SJSA1 (cell line): Measurements from ENCODE around the gene SRSF7. TPM values are rescaled to one million over a fixed set of nuclear protein-coding genes. Genes with fewer than 3 reads are reported as not detected.
"Not testable (repeated sequence)": the region's sequence is repeated elsewhere in the genome, so short reads cannot be mapped to it uniquely, and the experiment has no call there.

ENCODE experiments used
- DNase-seq, 2 experiments: peaks; one replicate each; pipeline ENCODE4 v3.0.0-alpha.2; 2015 to 2020; ENCODE audit warnings: low spot score in 2 of 2, low read depth in 1 of 2
- H3K27ac ChIP-seq: fragments of 250-450 bp; sonication (Bioruptor Pico); 2 replicates; pipeline ENCODE4 v1.5.1; 2020; ENCODE audit warnings: mild to moderate bottlenecking, moderate library complexity
- H3K27me3 ChIP-seq: fragments of 250-450 bp; sonication (Bioruptor Pico); replicated peaks from 2 replicates; pipeline ENCODE4 v1.5.1; 2020; ENCODE audit warnings: mild to moderate bottlenecking, moderate library complexity
- H3K36me3 ChIP-seq: fragments of 250-450 bp; sonication (Bioruptor Pico); 2 replicates; pipeline ENCODE4 v1.5.1; 2020; ENCODE audit warnings: mild to moderate bottlenecking
- H3K4me1 ChIP-seq: fragments of 250-450 bp; sonication (Bioruptor Pico); replicated peaks from 2 replicates; pipeline ENCODE4 v1.6.1; 2021; ENCODE audit warnings: mild to moderate bottlenecking
- H3K4me3 ChIP-seq: fragments of 250-450 bp; sonication (Bioruptor Pico); 2 replicates; pipeline ENCODE4 v1.5.1; 2020; ENCODE audit warnings: mild to moderate bottlenecking
- H3K9me3 ChIP-seq: fragments of 250-450 bp; sonication (Bioruptor Pico); replicated peaks from 2 replicates; pipeline ENCODE4 v1.5.1; 2020; ENCODE audit warnings: mild to moderate bottlenecking
- total RNA-seq: library from RNA; depleted of rRNA; stranded (reverse); fragments of >200 nt; shearing (Covaris generic); gene quantifications from 2 replicates; pipeline ENCODE4 v1.2.3, GENCODE V29; 2014

SRSF7 gene
- total RNA-seq, 1 experiment from 2014 or later, result 275 TPM

DNA sequence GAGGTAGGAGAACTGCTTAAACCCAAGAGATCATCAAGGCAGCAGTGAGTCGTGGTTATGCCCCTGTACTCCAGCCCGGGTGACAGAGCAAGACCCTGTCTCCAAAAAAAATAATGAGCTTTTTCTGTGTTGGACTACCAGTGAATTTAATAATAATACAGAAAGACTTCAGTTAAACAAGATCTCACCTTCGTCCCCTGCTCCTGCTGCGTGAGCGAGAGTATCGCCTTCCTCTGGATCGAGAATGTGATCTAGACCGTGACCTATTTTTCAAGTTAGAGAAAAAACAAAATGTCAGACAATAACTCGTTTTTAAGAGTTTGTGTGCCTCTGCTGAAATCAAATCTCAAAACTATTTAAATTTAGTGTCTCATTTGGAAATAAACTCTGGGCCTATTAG, 2.8 kb downstream of the SRSF7 start:
- H3K36me3 ChIP-seq, result peaks cover 76% of the 10 kb centered on the region
- no peak overlapping the region for H3K4me3 ChIP-seq
- H3K9me3 ChIP-seq, result no peaks in the 10 kb centered on the region
- H3K27ac ChIP-seq, result no peak overlapping the region
- H3K27me3 ChIP-seq, result no peaks in the 10 kb centered on the region
- peaks cover 5% of the 10 kb centered on the region for H3K4me1 ChIP-seq
- DNase-seq, result no peak

- no peak overlapping the region for H3K4me3 ChIP-seq
- H3K4me1 ChIP-seq, result peaks cover 5% of the 10 kb centered on the region
- H3K27ac ChIP-seq, result no peak overlapping the region
- H3K27me3 ChIP-seq, result no peaks in the 10 kb centered on the region
- DNase-seq, result no peak
- H3K36me3 ChIP-seq, result peaks cover 82% of the 10 kb centered on the region
- no peaks in the 10 kb centered on the region for H3K9me3 ChIP-seq
These were observed 3.3 kb downstream of the SRSF7 start for GRCh38 chr2:38747819-38748218.

DNA sequence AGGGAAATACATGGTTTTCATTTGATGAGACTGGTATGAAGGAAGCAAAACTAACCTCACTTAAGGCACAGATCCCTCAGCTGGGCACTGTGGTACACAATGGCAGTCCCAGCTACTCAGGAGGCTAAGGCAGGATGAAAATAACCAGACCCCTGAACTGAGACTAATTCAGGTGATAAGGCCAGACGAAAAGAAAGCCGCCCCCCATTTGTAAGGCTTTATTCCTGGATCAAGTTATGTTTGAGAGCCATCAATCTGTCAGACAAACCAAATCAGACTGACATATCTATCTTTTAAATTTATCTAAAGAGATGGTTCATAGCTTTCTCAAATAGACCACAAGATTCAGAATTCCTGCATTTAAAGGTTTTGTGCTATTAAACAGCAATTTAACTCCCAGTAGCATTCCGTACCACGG, 4.1 kb downstream of the SRSF7 start:
- H3K27ac ChIP-seq, result no peak overlapping the region
- H3K27me3 ChIP-seq, result no peaks in the 10 kb centered on the region
- H3K36me3 ChIP-seq, result peaks cover 90% of the 10 kb centered on the region
- H3K4me3 ChIP-seq, result no peak overlapping the region
- no peaks in the 10 kb centered on the region for H3K9me3 ChIP-seq
- peaks cover 5% of the 10 kb centered on the region for H3K4me1 ChIP-seq
- DNase-seq, result no peak

DNA sequence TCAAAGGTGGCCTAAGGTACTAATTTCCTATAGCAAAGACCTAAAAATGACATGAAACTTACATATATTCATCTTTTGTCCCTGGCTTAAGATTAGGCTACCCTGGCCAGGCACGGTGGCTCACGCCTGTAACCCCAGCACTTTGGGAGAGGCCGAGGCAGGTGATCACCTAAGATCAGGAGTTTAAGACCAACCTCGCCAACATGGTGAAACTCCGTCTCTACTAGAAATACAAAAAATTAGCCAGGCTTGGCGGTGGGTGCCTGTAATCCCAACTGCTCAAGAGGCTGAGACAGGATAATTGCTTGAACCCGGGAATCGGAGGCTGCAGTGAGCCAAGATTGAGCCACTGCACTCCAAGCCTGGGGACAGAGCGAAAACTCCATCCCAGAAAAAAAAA, 5.9 kb downstream of the SRSF7 start:
- Histone ChIP-seq H3K27me3 (no peaks in the 10 kb centered on the region), H3K27ac (no peak overlapping the region), H3K9me3 (no peaks in the 10 kb centered on the region), H3K4me1 (no peaks in the 10 kb centered on the region; the same call in 1 of the 2 replicates), H3K4me3 (no peak overlapping the region), H3K36me3 (peaks cover 99% of the 10 kb centered on the region)
- no peak for DNase-seq

GRCh38 chr2:38744399-38744780, 6.8 kb downstream of the SRSF7 start:
- no peaks in the 10 kb centered on the region; the same call in 1 of the 2 replicates for H3K4me1 ChIP-seq
- DNase-seq, result no peak
- H3K4me3 ChIP-seq, result no peak overlapping the region
- no peaks in the 10 kb centered on the region; the same call in 1 of the 2 replicates for H3K9me3 ChIP-seq
- H3K27me3 ChIP-seq, result no peaks in the 10 kb centered on the region
- no peak overlapping the region for H3K27ac ChIP-seq
- peaks cover 97% of the 10 kb centered on the region for H3K36me3 ChIP-seq

DNA sequence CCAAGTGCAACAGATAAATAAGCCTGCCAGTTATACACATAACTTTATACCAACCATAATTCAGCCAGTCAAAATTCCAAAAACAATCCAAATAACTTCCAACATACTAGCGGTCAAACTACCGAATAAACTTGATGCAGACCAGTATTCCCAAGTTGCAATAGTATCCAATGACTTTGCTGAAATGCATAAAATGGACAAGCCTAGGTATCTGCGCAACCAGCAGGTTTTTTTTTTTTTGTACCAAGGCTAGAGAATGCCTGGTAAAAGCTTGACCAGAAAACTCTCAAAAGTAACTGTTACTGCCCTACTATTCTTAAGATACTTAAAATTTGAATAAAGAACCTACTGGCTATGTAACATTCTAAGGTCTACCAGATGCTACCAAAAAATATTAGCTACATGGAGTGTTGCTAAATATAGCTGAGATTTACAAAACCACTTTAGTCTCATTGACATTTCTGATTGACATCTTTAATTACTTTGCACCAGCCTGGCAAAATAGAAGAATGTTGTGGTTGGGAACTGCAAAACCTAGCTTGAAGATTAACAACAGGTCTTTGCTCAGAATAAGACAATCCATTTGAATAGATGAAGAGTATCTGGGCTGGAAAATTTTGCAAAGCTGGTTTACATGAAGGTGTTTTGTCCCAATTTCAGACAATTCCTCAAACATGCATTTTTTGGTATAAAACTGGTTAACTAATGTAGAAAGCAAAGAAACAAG, 7.3 kb downstream of the SRSF7 start:
- H3K27ac ChIP-seq, result no peak overlapping the region
- H3K4me3 ChIP-seq, result no peak overlapping the region
- H3K27me3 ChIP-seq, result no peaks in the 10 kb centered on the region
- no peak for DNase-seq
- H3K9me3 ChIP-seq, result no peaks in the 10 kb centered on the region; the same call in 1 of the 2 replicates
- H3K36me3 ChIP-seq, result peaks cover 96% of the 10 kb centered on the region
- no peaks in the 10 kb centered on the region; the same call in 1 of the 2 replicates for H3K4me1 ChIP-seq

DNA sequence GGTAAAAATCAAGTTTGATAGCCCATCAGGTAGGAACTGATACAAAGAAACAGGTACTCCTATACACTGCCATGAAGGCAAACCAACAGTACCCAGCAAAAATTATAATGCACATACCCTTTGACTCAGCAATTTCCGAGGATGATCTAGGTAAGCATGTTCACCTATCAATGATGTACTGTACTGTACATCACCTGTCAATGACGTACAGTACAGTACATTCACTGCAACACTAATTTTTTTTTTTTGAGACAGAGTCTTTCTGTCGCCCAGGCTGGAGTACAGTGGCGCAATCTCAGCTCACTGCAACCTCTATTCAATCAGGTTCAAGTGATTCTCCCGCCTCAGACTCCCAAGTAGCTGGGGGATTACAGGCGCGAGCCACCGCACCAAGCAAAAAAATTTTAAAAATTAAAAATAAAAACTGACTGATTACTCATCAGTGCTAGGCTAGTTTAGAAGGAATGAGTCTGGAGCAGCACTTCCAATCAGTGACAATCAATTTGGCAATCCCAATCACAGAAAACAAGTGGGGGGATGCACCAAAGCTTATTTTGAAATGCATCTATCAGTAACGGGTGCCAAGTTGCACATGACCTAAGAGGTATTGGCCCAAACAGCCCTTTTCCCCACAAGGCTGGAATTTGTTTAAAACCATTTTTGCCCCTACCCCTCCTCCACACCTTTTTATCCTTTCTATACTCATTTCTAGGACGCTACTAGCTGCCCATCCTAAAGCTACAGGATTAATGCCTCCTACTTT, 8.2 kb downstream of the SRSF7 start:
- no peak for DNase-seq
- H3K4me1 ChIP-seq, result no peaks in the 10 kb centered on the region
- peaks cover 95% of the 10 kb centered on the region for H3K36me3 ChIP-seq
- no peak overlapping the region for H3K27ac ChIP-seq
- H3K27me3 ChIP-seq, result no peaks in the 10 kb centered on the region
- H3K9me3 ChIP-seq, result no peaks in the 10 kb centered on the region; the same call in 1 of the 2 replicates
- no peak overlapping the region for H3K4me3 ChIP-seq

GRCh38 chr2:38740851-38741731, 10.1 kb downstream of the SRSF7 start:
- Histone ChIP-seq H3K9me3 (no peaks in the 10 kb centered on the region; the same call in 1 of the 2 replicates), H3K4me3 (no peak overlapping the region), H3K4me1 (no peaks in the 10 kb centered on the region), H3K27me3 (no peaks in the 10 kb centered on the region), H3K27ac (no peak overlapping the region), H3K36me3 (peaks cover 88% of the 10 kb centered on the region)
- peak in 1 of 2 experiments; percentile 50 for DNase-seq

DNA sequence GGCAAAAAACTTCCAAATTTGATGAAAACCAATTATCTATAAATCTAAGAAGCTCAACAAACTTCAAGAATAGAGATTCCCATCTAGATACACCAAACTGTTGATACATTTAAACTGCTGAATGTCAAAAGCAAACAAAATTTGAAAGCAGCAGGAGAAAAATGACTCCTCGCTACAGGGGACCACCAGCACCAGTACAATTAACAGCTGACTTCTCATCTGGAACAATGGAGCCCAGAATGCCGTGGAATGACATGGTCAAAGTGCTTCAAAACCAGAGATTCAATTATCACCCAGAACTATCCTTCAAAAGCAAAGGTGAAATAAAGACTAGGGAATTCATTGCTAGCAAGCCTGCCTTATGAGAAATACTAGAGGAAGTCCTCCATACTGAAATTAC, 11.6 kb downstream of the SRSF7 start:
- no peaks in the 10 kb centered on the region; the same call in 1 of the 2 replicates for H3K9me3 ChIP-seq
- no peaks in the 10 kb centered on the region for H3K4me1 ChIP-seq
- no peak for DNase-seq
- no peak overlapping the region for H3K27ac ChIP-seq
- peaks cover 73% of the 10 kb centered on the region for H3K36me3 ChIP-seq
- no peak overlapping the region for H3K4me3 ChIP-seq
- no peaks in the 10 kb centered on the region for H3K27me3 ChIP-seq

- no peak for DNase-seq
- no peak overlapping the region for H3K27ac ChIP-seq
- no peaks in the 10 kb centered on the region for H3K27me3 ChIP-seq
- no peaks in the 10 kb centered on the region; the same call in 1 of the 2 replicates for H3K9me3 ChIP-seq
- no peak overlapping the region for H3K4me3 ChIP-seq
- peaks cover 57% of the 10 kb centered on the region for H3K36me3 ChIP-seq
- H3K4me1 ChIP-seq, result no peaks in the 10 kb centered on the region
These were observed 13.2 kb downstream of the SRSF7 start for GRCh38 chr2:38737925-38738324.

DNA sequence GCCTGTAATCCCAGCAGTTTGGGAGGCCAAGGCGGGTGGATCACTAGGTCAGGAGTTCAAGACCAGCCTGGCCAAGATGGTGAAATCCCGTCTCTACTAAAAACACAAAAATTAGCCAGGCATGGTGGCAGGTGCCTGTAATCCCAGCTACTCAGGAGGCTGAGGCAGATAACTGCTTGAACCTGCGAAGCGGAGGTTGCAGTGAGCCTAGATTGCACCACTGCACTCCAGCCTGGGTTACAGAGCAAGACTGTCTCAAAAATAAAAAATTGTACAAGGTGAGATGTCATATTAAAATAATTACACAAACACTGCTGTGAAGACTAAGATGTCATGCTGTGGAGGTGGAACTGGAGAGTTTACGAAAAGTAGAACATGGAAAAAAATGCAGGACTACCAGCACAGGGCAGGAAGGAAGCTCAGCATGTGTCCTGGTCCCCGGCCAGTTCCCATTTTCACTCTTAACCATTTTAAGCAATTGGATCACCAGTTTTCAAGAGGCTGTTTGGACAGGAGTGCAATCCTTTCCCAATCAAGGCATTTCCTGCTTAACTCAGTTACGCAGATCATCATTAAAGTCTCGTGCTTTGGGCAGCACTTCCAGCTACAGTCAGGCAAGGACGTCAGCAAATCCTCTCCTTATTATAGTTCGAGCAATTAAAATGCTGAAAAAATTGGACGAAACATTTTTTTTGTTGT, 14.0 kb downstream of the SRSF7 start:
- not testable (repeated sequence) for DNase-seq, H3K4me1 ChIP-seq, H3K4me3 ChIP-seq, H3K27ac ChIP-seq, H3K9me3 ChIP-seq, H3K27me3 ChIP-seq
- H3K36me3 ChIP-seq, result peaks cover 49% of the 10 kb centered on the region

DNA sequence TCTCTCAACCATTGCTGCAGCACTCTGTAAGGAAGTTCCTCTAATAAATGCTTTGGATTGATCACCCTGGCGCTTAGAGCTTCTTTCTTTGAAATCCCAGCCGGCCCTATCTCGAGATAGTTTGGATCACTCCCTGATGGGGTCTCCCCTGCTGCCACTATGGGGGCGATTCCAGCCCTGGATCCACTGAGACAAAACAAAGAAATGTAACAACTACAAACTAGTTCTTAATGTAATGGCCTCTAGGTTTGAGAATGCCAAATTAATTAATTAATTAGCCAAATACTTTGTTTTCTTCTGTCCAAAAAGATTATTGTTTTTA, 15.2 kb downstream of the SRSF7 start:
- Histone ChIP-seq H3K4me3 (no peak overlapping the region), H3K27ac (no peak overlapping the region), H3K36me3 (peaks cover 37% of the 10 kb centered on the region), H3K9me3 (no peaks in the 10 kb centered on the region; the same call in 1 of the 2 replicates), H3K27me3 (no peaks in the 10 kb centered on the region), H3K4me1 (no peaks in the 10 kb centered on the region)
- no peak for DNase-seq
